ENCODE data around the gene ZBTB7C.

DNA sequence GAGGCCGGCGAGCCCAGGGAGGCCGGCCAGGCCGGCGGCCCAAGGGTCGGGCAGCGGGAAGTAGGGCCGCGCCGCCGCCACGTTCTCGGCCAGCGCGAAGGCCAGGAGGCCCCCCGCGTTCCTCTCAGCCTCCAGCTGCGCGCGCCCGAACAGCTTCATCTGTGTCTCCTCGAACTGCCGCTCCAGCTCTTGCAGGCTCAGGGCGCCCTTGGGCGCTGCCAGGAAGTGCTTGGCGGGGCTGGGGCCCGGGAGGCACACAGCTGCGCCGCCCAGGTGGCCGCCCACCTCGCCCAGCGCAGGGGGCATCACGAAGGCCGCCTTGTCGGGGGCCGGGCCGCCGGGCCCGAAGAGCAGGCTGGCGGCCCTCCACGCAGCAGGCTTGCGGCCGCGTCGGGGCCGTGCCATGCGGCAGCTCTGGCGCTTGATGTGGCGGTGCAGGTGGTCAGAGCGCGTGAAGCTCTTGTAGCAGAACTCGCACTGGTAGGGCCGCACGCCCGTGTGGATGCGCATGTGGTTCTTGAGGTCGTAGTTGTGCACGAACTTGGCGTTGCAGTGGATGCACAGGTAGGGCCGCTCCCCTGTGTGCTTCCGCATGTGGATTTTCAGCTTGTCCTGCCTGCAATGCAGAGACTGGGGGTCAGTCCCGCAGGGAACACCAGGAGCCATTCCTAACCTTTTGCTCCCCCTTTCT lies 379.7 kb downstream of the ZBTB7C start:
- TF ChIP-seq POLR2A (IDR thresholded peaks at IDR 0.05; ENCODE audit: low read depth, low read length) = no peak
- TF ChIP-seq RAD21 (IDR thresholded peaks at IDR 0.05; ENCODE audit: low read length) = no peak
